ENCODE results near the gene FOXP3.

The FOXP3 gene

DNA sequence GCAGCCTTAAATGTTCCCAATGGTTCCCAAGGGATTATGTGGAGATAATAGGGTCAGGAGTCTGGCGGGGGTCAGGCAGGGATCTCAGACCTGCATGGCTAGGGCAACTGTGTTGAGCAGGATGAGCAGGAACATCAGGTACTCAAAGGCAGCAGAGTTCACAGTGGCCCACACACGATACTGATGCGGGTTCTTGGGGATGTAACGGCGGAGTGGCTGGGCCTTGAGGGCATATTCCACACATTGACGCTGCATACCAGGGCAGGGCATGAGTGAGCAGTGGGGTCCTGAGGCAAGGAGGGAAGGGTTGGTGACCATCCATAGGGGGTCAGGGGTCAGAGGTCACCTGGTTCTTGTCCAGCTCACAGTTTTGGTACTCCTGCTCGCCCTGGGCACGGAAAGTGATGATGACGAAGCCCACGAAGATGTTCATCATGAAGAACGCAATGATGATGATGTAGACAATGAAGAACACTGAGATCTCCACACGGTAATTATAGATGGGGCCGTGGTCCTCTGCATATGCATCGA is 49.4 kb downstream of the FOXP3 start:
- no peak for DNase-seq (ENCODE audit: low read depth in 2 of 2)

DNA sequence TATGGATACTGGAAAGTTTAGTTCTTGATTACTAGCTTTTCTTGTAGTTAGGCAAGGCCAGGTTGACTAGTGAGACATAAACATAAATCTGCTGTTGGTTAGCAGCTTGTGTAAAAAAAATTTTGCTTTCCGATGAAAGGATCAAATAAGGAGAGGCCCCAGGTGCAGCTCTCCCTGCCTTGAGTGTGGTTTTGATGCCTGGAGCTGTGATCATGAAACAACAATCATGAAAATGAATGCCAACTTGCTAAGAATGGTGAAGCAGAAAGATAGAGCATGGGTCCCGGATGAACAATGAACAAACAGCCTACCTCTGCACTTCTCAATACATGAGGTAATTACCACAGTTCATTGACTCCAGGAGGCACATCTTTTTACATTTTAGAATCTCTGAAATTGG is 50.1 kb downstream of the FOXP3 start:
- no peak for DNase-seq (ENCODE audit: low read depth in 2 of 2)

DNA sequence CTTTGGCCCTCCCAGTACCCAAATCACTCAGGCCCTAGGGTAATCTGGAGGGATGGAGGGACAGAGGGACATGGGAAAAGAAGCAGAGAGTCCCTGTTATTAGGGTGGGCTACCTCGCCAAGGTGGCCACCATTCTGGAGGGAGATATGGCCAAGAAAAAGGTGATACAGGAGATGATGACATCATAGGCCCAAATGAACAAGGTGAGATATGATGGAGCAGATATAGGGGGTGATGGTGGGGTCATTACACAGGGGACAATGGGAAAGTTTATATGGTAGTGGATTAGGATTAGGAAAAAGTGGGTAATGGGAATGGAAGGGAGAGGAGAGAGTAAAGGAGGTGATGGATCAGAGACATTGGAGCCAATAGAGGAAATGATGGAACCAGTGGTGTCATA is 51.6 kb downstream of the FOXP3 start:
- DNase-seq (ENCODE audit: low read depth in 2 of 2), result no peak

DNA sequence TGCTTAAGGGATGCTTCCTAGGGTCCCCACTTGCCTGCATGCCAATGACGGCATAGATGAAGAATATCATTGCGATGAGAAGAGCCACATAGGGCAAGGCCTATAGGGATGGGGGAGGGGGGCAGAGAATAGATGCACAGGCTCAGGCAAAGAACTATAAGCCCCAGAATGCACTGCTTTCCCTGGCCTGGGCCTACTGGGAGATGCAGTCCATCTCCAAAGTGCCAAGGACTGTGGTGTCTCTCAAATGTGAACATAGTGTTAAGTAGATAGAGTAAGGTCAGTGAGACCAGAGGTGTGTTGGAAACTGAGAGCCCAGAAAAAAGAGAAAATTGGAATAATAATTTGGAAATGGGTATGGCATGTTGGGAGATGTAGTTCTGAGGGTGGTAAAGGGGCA is 52.3 kb downstream of the FOXP3 start:
- DNase-seq (ENCODE audit: low read depth in 2 of 2), result no peak

- no peak for DNase-seq (ENCODE audit: low read depth in 2 of 2)
Measured at GRCh38 chrX:49211074-49211473, 53.4 kb downstream of the FOXP3 start.

DNA sequence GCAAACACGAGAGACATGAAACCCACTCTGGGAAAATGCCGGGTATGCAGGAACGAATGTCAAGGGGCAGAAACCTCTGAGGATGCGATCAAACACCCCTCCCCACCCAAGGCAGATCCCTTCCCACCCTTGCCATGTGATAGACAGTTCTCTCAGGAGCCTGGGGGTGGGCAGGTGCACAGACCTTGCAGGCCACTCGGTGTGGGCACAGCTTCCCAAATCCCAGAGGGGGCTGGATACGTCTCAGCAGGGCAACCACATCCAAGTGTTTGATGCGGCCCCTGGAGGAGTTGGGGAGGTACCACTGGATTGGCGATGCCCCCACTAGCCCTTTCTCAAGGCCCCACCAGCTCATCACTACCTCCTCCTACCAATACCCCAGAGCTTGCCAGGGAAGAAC is 54.1 kb downstream of the FOXP3 start:
- DNase-seq (ENCODE audit: low read depth in 2 of 2), result no peak

DNA sequence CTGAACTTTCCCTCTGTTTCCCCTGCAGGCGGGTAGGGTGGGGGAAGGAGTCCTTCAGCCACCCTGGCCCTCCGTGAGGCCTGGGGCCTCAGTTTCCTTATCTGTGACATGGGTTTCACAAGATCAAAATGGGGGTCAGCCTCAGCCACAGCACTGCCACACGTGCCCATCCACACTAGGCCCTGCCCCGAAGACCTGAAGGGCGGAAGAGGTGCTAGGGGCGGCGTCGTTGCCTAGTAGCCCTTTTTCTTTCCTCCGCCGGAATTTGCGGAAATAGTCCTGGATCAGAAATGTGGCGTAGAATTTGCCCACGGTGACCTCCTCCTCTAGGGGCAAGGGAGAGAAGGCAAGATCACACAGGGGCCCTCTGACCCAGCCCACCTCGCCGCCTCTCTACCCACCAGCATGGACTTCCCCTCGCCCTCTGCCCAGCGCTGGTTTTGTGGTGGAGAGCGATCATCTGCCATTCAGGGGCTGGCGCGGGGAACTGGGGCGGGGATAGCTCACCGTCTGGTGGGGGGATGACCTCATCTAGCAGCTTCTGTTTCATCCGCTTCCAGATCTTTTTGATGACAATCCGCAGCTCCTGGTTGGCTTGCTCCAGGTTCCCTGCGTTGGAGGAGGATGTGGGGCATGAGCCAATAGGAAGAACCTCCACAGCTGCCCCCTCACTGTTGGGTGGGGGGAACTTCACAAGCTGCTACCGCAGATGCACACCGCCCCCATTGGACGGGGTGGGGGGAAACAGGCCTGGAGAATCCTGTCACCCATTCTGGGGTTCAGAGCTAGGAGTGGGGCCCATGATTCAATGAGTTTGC is 54.9 kb downstream of the FOXP3 start:
- no peak for DNase-seq (ENCODE audit: low read depth in 2 of 2)

DNA sequence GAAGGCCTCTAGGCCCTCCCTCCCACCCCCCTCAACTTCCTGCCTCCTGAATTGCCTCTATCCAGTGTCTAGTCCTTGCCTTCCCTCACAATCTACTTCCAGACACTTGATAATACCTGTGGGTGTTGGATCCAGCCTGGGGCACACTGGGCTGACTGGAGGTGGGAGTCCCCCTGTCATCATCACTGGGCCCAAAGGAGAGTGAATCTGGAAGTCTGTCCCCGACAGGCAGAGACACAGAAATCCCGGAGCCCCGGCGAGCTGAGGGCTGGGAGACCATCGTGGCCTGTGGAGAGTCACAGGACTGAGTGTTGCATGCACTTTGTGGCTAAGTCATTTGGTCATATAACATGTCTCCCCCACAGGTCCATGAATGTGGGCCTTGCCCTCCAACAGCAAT is 56.1 kb downstream of the FOXP3 start:
- no peak for DNase-seq (ENCODE audit: low read depth in 2 of 2)

DNA sequence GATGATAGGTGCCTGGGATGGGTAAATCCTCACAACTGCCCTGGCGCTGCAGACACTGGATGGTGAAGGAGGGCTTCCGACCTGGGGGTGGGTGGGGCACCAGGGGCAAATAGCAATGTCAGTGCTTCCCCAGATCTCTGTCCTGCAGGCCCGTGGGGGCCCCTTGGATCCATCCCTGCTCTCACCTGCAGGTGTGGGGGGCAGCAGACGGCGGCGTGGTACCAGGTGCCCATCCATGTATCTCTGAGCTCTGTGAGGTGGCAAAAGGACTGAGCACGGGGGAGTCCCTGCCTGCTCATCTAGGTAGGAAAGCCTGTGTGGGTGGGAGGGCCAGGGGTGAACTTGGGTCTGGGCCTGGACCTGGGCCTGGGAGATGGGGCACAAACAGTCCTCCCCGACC is 58.0 kb downstream of the FOXP3 start:
- DNase-seq (ENCODE audit: low read depth in 2 of 2), result no peak

DNA sequence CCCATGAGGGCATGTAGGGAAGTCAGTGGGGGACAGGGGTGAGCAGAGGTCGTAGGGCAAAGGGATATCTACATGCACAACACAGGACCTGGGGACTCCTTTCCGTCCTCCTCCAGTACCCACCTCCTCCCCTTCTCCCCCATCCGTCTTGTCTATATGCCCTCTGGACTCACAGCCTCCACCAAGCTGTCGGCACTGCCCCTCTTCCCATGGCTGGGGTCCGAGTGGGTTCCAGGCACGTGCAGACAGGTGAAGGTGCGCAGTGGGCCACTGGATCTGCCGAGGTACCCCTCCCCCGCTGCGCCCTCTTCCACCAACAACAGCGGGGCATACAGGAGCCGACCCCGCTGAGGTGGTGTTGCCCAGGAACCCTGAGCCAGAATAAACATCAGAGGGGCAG is 59.1 kb downstream of the FOXP3 start:
- no peak for DNase-seq (ENCODE audit: low read depth in 2 of 2)

- no peak for DNase-seq (ENCODE audit: low read depth in 2 of 2)
Measured at GRCh38 chrX:49204709-49205108, 59.8 kb downstream of the FOXP3 start.

- no peak for DNase-seq (ENCODE audit: low read depth in 2 of 2)
Measured at GRCh38 chrX:49204017-49204416, 60.5 kb downstream of the FOXP3 start.

DNA sequence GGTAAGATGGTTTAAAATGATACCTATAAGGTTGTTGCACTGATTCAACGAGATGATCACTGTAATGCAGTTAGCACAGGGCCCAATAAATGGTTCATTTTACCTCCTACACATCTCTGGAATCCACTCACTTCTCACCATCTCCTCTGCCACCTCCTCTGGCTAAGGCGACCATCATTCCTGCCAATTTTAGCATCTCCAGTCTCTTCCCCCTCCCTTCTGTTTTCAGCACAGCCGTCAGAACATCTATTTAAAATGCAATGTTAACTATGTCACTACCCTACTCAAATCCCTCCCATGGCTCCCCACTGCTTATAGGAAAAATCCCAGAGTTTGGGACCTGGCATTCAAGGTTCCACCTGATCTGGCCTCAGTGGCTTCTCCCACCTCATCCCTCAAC is 61.0 kb downstream of the FOXP3 start:
- no peak for DNase-seq (ENCODE audit: low read depth in 2 of 2)

GRCh38 chrX:49202022-49202421 is 62.5 kb downstream of the FOXP3 start:
- DNase-seq (ENCODE audit: low read depth in 2 of 2), result no peak
